GM12892 (cell line): Measurements from ENCODE around the gene LCE2A.

Experiments
- POLR2A ChIP-seq: IDR thresholded peaks from 2 replicates; pipeline ENCODE4 v1.6.1; 2011; ENCODE audit warnings: low read depth, low read length, control low read depth
- POLR2AphosphoS5 ChIP-seq: IDR thresholded peaks from 2 replicates; pipeline ENCODE4 v1.6.1; 2011; ENCODE audit warnings: low read depth, low read length, control low read depth

DNA sequence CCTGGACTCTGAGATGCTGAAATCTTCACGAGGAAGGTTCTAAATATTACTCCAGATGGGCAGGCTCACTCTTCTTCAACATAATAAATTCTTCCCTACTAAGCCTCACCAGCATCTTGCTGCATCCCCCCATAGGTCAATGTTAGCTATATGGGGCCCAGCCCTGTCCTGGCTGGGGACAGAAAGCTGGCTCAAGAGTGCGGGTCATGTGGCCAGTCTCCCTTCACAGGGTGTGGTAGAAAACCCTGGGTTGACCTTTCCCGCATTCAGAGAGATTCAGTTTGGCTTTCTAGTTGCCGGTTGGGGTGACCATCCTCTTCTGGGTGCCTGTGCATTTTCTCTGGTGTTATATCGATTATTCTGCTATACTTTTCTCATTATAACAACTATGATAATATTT, 39.9 kb downstream of the LCE2A start:
- no peak for TF ChIP-seq POLR2A
- TF ChIP-seq POLR2AphosphoS5 = no peak
